HepG2 (cell line): Measurements from ENCODE around the gene FOLR3. TPM values are rescaled to one million over a fixed set of nuclear protein-coding genes. Genes with fewer than 3 reads are reported as not detected.

ENCODE experiments used
- ATF1 ChIP-seq: IDR thresholded peaks from 2 replicates; pipeline ENCODE4 v1.6.1; 2016; ENCODE audit warnings: mild to moderate bottlenecking, control low read depth
- HNRNPL ChIP-seq: fragments of 200-400 bp; formaldehyde crosslinking; IDR thresholded peaks from 2 replicates; pipeline ENCODE4 v1.6.1; 2017; ENCODE audit warnings: mild to moderate bottlenecking, low read depth, low read length
- MIER2 ChIP-seq: IDR thresholded peaks from 2 replicates; pipeline ENCODE4 v1.6.1; 2016; ENCODE audit warnings: missing biosample characterization, missing genetic modification reagents
- SRSF1 ChIP-seq: fragments of 200-400 bp; formaldehyde crosslinking; optimal IDR thresholded peaks from 2 replicates; pipeline ENCODE3; 2017; ENCODE audit warnings: mild to moderate bottlenecking, low read depth, low read length, moderate library complexity
- ZNF251 ChIP-seq: sonication (generic); formaldehyde crosslinking; IDR thresholded peaks from 2 replicates; pipeline ENCODE4 v1.9.0; 2021; ENCODE audit warnings: mild to moderate bottlenecking, missing genetic modification reagents
- ZNF550 ChIP-seq: sonication (generic); formaldehyde crosslinking; IDR thresholded peaks from 2 replicates; pipeline ENCODE4 v1.4.0; 2020; ENCODE audit warnings: mild to moderate bottlenecking, missing genetic modification reagents, borderline replicate concordance
- polyA plus RNA-seq, 8 experiments: library from polyadenylated mRNA; depleted of rRNA in 3 of 8; stranded (reverse) in 7 of 8; unstranded in 1 of 8; fragments of >200 nt; fragmentation: Illumina TruSeq in 4 of 8; extraction: Trizol in 4 of 8; gene quantifications; 2 replicates each; pipeline versions ENCODE4 v1.2.1 to v1.2.3, GENCODE V29; 2011 to 2016; ENCODE audit warnings: low read depth in 4 of 8, missing spikeins in 1 of 8, mixed read lengths in 1 of 8; ENCODE audit not compliant: insufficient read depth in 1 of 8
- total RNA-seq, 5 experiments: library from RNA; depleted of rRNA; stranded (reverse); fragments of >200 nt; fragmentation: Illumina TruSeq; extraction: Trizol; gene quantifications; 2 replicates each; pipeline ENCODE4 v1.2.3, GENCODE V29; 2016; ENCODE audit warnings: low read depth in 1 of 5
- TF ChIP-seq, protein P1 (sequence below): sonication (generic); formaldehyde crosslinking; conservative IDR thresholded peaks from 2 replicates; pipeline ENCODE4 v1.4.0; 2020; ENCODE audit warnings: missing genetic modification reagents
- TF ChIP-seq, protein P2 (sequence below): sonication (generic); formaldehyde crosslinking; IDR thresholded peaks from 2 replicates; pipeline ENCODE4 v1.9.0; 2021; ENCODE audit warnings: missing genetic modification reagents, borderline replicate concordance
- TF ChIP-seq, protein P3 (sequence below): sonication (generic); formaldehyde crosslinking; IDR thresholded peaks from 2 replicates; pipeline ENCODE4 v1.4.0; 2020; ENCODE audit warnings: missing genetic modification reagents, borderline replicate concordance
- TF ChIP-seq, protein P4 (sequence below), 2 experiments: sonication (generic) in 1 of 2; formaldehyde crosslinking in 1 of 2; IDR thresholded peaks; 2 replicates each; pipeline versions ENCODE4 v1.4.0 to v1.6.1; 2016 to 2020; ENCODE audit warnings: borderline replicate concordance in 1 of 2, low read depth in 1 of 2, mild to moderate bottlenecking in 1 of 2, missing genetic modification reagents in 1 of 2
- TF ChIP-seq, protein P5 (sequence below): sonication (generic); formaldehyde crosslinking; IDR thresholded peaks from 2 replicates; pipeline ENCODE4 v1.4.0; 2020; ENCODE audit warnings: missing genetic modification reagents

The FOLR3 gene
- total and polyA plus RNA-seq, 2 of the 13 experiments (the other 11 are each of a cell fraction or from before 2014, with no cell fraction given) = not detected

DNA sequence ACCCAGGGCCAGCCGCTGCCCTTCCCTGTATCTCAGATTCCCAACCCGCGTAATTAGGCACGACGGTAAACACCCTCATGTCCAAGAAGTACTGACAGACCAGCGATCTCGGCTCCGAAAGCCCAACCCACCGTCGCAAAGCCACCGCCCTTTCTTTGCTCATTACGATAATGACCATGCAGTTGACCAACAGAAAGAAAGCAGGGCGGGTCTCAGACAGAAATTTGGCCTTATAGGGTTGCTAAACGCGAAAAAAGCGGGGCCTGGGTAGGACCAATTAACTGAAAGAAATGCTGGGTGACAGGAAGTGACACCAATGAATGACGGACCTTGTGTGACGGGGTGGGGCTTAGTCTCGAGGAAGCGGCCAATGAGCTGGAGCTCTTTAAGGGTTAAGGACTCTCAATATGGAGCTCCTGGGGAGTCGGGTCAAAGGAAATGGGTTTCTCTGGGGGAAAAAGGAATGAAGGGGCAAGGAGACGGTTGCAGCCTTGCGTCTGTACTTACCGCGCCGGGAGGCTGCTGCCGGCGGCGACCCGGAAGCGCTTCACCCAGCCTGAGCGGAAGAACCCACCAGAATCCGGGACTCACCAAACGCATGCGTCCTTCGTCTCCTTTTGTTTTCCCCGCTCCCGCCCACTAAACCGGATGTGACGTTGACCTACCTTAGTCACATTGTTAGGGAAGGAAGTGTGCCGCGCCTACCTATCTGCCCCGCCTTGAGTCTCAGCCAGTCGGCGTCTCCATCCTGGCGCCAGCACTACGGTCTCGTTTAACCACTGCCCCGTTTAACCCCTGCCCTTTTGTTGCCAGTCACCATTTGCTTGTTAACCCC is 23.2 kb upstream of the FOLR3 start, which contains the start of gene ANAPC15 (continued):
- TF ChIP-seq, protein P1, sequence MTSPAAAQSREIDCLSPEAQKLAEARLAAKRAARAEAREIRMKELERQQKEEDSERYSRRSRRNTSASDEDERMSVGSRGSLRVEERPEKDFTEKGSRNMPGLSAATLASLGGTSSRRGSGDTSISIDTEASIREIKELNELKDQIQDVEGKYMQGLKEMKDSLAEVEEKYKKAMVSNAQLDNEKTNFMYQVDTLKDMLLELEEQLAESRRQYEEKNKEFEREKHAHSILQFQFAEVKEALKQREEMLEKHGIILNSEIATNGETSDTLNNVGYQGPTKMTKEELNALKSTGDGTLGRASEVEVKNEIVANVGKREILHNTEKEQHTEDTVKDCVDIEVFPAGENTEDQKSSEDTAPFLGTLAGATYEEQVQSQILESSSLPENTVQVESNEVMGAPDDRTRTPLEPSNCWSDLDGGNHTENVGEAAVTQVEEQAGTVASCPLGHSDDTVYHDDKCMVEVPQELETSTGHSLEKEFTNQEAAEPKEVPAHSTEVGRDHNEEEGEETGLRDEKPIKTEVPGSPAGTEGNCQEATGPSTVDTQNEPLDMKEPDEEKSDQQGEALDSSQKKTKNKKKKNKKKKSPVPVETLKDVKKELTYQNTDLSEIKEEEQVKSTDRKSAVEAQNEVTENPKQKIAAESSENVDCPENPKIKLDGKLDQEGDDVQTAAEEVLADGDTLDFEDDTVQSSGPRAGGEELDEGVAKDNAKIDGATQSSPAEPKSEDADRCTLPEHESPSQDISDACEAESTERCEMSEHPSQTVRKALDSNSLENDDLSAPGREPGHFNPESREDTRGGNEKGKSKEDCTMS (CRISPR knock-in tag) = no peak
- TF ChIP-seq, protein P2, sequence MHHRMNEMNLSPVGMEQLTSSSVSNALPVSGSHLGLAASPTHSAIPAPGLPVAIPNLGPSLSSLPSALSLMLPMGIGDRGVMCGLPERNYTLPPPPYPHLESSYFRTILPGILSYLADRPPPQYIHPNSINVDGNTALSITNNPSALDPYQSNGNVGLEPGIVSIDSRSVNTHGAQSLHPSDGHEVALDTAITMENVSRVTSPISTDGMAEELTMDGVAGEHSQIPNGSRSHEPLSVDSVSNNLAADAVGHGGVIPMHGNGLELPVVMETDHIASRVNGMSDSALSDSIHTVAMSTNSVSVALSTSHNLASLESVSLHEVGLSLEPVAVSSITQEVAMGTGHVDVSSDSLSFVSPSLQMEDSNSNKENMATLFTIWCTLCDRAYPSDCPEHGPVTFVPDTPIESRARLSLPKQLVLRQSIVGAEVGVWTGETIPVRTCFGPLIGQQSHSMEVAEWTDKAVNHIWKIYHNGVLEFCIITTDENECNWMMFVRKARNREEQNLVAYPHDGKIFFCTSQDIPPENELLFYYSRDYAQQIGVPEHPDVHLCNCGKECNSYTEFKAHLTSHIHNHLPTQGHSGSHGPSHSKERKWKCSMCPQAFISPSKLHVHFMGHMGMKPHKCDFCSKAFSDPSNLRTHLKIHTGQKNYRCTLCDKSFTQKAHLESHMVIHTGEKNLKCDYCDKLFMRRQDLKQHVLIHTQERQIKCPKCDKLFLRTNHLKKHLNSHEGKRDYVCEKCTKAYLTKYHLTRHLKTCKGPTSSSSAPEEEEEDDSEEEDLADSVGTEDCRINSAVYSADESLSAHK = no peak
- TF ChIP-seq, protein P3, sequence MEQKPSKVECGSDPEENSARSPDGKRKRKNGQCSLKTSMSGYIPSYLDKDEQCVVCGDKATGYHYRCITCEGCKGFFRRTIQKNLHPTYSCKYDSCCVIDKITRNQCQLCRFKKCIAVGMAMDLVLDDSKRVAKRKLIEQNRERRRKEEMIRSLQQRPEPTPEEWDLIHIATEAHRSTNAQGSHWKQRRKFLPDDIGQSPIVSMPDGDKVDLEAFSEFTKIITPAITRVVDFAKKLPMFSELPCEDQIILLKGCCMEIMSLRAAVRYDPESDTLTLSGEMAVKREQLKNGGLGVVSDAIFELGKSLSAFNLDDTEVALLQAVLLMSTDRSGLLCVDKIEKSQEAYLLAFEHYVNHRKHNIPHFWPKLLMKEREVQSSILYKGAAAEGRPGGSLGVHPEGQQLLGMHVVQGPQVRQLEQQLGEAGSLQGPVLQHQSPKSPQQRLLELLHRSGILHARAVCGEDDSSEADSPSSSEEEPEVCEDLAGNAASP (CRISPR knock-in tag) = no peak; the same call in 1 of the 2 replicates
- TF ChIP-seq ZNF251 (CRISPR knock-in tag) = no peak
- peak; percentile 40 for TF ChIP-seq SRSF1
- TF ChIP-seq ATF1 = peak; percentile 86
- no peak for TF ChIP-seq HNRNPL
- no peak for TF ChIP-seq ZNF550 (CRISPR knock-in tag)
- TF ChIP-seq, protein P4, sequence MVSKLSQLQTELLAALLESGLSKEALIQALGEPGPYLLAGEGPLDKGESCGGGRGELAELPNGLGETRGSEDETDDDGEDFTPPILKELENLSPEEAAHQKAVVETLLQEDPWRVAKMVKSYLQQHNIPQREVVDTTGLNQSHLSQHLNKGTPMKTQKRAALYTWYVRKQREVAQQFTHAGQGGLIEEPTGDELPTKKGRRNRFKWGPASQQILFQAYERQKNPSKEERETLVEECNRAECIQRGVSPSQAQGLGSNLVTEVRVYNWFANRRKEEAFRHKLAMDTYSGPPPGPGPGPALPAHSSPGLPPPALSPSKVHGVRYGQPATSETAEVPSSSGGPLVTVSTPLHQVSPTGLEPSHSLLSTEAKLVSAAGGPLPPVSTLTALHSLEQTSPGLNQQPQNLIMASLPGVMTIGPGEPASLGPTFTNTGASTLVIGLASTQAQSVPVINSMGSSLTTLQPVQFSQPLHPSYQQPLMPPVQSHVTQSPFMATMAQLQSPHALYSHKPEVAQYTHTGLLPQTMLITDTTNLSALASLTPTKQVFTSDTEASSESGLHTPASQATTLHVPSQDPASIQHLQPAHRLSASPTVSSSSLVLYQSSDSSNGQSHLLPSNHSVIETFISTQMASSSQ (IDR thresholded peaks at IDR 0.05; ENCODE audit: low read depth) = no peak
- TF ChIP-seq, protein P4 (CRISPR knock-in tag; IDR thresholded peaks at IDR 0.05; ENCODE audit: borderline replicate concordance) = no peak; the same call in 1 of the 2 replicates
- peak; percentile 73 for TF ChIP-seq MIER2 (CRISPR knock-in tag)
- TF ChIP-seq, protein P5, sequence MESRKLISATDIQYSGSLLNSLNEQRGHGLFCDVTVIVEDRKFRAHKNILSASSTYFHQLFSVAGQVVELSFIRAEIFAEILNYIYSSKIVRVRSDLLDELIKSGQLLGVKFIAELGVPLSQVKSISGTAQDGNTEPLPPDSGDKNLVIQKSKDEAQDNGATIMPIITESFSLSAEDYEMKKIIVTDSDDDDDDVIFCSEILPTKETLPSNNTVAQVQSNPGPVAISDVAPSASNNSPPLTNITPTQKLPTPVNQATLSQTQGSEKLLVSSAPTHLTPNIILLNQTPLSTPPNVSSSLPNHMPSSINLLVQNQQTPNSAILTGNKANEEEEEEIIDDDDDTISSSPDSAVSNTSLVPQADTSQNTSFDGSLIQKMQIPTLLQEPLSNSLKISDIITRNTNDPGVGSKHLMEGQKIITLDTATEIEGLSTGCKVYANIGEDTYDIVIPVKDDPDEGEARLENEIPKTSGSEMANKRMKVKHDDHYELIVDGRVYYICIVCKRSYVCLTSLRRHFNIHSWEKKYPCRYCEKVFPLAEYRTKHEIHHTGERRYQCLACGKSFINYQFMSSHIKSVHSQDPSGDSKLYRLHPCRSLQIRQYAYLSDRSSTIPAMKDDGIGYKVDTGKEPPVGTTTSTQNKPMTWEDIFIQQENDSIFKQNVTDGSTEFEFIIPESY (CRISPR knock-in tag) = peak; percentile 8; the same call in 1 of the 2 replicates
